Brain microvascular endothelial cell (primary cell): ENCODE results near the gene MGST3.

Experiments used
- DNase-seq: peaks from one replicate; pipeline ENCODE4 v3.0.0-alpha.2; 2020
- H3K27ac ChIP-seq: fragments of 250-450 bp; sonication (Bioruptor Pico); 2 replicates; pipeline ENCODE4 v1.5.1; 2020; ENCODE audit warnings: mild to moderate bottlenecking, moderate library complexity
- H3K27me3 ChIP-seq: fragments of 250-450 bp; sonication (Bioruptor Pico); replicated peaks from 2 replicates; pipeline ENCODE4 v1.5.1; 2020; ENCODE audit warnings: mild to moderate bottlenecking
- H3K36me3 ChIP-seq: fragments of 250-450 bp; sonication (Bioruptor Pico); replicated peaks from 2 replicates; pipeline ENCODE4 v1.5.1; 2020; ENCODE audit warnings: mild to moderate bottlenecking
- H3K4me3 ChIP-seq: 2 replicates; pipeline ENCODE4 v1.5.1; 2011; ENCODE audit warnings: low read depth, mild to moderate bottlenecking, control low read depth, low read length, moderate library complexity
- in situ Hi-C: cut with HindIII; loops from 2 replicates; pipeline ENCODE4 v1.10.0; 2017; ENCODE audit warnings: low sequenced_read_pairs, low pct_ligation_motif_present
- TF ChIP-seq, protein P1 (sequence below): IDR thresholded peaks from 2 replicates; pipeline ENCODE4 v1.5.1; 2011; ENCODE audit warnings: low read depth, mild to moderate bottlenecking, moderate library complexity, low read length, control low read depth, inconsistent platforms; ENCODE audit errors: missing control alignments

Gene MGST3

DNA sequence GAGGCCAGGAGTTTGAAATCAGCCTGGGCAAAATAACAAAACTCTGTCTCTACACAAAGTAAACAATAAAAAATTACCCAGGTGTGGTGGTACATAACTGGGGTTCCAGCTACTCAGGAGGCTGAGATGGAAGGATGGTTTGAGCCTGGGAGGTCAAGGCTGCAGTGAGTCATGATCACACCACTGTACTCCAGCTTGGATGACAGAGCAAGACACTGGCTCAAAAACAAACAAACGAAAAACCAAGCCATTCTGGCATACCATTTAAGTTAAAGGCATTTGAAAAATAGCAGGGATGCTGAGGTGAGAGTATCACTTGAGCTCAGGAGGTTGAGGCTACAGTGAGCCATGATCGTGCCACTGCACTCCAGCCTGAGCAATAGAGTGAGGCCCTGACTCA is 72.6 kb downstream of the MGST3 start:
- DNase-seq = no peak
- in situ Hi-C loops = loop anchor here (25.0 kb wide), 1 partner anchor 209 kb away; no protein-coding TSS in a partner anchor
- Histone ChIP-seq H3K4me3 (no peak overlapping the region), H3K27ac (no peak overlapping the region), H3K36me3 (no peaks in the 10 kb centered on the region), H3K27me3 (no peaks in the 10 kb centered on the region)
- TF ChIP-seq, protein P1, sequence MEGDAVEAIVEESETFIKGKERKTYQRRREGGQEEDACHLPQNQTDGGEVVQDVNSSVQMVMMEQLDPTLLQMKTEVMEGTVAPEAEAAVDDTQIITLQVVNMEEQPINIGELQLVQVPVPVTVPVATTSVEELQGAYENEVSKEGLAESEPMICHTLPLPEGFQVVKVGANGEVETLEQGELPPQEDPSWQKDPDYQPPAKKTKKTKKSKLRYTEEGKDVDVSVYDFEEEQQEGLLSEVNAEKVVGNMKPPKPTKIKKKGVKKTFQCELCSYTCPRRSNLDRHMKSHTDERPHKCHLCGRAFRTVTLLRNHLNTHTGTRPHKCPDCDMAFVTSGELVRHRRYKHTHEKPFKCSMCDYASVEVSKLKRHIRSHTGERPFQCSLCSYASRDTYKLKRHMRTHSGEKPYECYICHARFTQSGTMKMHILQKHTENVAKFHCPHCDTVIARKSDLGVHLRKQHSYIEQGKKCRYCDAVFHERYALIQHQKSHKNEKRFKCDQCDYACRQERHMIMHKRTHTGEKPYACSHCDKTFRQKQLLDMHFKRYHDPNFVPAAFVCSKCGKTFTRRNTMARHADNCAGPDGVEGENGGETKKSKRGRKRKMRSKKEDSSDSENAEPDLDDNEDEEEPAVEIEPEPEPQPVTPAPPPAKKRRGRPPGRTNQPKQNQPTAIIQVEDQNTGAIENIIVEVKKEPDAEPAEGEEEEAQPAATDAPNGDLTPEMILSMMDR = no peak
